Upper lobe of left lung (tissue), 4 donors: ENCODE results near the gene PTPRN2.

Source experiments
- CTCF ChIP-seq, 6 experiments: fragments of 450-650 bp in 4 of 6; fragments of 200-600 bp in 2 of 6; sonication (generic) in 2 of 6; IDR thresholded peaks; one replicate each; pipeline ENCODE4 v1.5.1; 2016 to 2019; ENCODE audit warnings: antibody characterized with exemption in 6 of 6
- EP300 ChIP-seq, 4 donors: sonication (generic); formaldehyde crosslinking; IDR thresholded peaks; one replicate each; pipeline ENCODE4 v1.5.1; 2017; ENCODE audit warnings: antibody characterized with exemption in 4 of 4, control low read depth in 2 of 4
- POLR2A ChIP-seq, 4 donors: fragments of 450-650 bp; IDR thresholded peaks; one replicate each; pipeline ENCODE4 v1.5.1; 2016 to 2017; ENCODE audit warnings: antibody characterized with exemption in 4 of 4, mild to moderate bottlenecking in 2 of 4

- TF ChIP-seq POLR2A (IDR thresholded peaks at IDR 0.05) (no peak), EP300 (IDR thresholded peaks at IDR 0.05) (no peak), CTCF (IDR thresholded peaks at IDR 0.05) (no peak)
Observed at GRCh38 chr7:158133057-158133456, 454.6 kb downstream of the PTPRN2 start.
